Measurements from ENCODE around the gene CCNG2.

Gene CCNG2

DNA sequence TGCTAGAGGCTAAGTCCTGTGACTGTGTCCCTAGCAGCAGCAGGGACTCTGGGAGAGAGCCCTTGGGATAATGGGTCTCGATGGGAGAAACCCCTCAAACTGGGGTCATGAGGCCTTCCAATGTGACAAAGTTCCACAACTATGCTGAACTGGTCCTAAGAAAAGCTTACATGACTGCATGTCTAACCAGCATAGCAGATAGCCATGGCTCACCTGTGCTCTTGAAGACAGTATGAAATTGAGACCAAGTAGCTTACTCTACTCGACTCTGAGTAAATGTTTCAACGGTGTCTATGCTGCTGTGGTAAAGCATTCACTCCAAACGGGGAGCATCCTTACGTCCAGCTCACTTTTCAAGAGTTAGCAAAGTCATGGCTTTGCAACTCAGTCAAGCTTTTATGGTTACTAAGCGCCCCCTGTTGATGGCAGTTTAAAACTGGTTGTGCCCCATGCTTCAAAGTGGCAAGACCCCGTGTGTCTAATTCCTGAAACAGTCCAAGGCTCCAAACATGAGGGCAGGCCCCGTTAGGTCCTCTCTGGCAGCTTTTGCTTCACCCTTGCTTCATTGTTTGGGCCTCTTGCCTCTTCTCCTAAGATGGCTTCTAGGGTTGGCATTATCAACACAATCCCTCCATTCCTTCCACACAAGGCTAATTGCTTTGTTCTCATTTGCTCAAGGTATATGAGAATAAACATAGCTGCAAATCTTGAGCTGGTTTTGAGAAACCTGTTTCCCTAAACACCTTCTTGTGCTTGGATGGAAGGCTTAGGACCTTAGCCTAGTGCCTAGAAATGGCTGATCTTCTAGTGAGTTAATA, 46.6 kb downstream of the CCNG2 start:
- peak; percentile 40 for DNase-seq (ENCODE audit: low read depth, low spot score)

DNA sequence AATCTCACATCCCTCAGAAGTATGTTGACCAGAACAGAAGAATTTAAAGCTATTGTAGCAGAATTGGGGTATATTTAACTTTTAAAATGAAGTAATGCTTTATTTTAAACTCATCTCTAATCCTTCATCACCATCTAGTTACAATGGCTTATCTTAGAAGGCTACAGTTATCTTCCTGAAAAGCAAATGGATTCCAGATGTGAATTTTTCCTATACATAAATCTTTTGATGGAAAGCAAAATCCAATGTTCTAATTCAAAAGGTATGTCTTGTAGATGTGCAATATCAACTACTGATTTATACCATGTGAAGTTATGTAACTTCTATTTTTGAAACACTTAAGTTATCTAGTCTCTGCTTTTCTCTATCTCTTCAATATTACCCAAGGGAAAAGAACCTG, 47.6 kb downstream of the CCNG2 start:
- no peak for DNase-seq (ENCODE audit: low read depth, low spot score)

DNA sequence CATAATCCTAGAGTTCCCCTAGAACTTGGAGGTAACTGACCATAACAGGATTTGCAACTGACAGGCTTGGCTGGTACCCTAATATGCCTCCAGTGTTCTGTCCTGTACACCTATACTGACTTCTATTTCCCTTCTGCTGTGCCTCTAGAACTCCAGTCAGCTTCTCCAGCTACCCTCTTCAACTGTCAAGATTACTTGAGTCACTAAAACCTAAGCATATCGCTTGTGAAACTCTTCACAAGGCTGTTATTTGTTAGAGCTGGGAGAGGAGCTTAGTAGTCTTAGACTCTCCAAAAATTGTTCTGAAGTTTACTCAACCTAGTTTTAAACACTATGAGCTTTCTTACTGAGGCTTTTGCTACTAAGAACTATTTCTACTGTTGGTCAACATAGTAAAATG, 52.0 kb downstream of the CCNG2 start:
- DNase-seq (ENCODE audit: low read depth, low spot score), result no peak

DNA sequence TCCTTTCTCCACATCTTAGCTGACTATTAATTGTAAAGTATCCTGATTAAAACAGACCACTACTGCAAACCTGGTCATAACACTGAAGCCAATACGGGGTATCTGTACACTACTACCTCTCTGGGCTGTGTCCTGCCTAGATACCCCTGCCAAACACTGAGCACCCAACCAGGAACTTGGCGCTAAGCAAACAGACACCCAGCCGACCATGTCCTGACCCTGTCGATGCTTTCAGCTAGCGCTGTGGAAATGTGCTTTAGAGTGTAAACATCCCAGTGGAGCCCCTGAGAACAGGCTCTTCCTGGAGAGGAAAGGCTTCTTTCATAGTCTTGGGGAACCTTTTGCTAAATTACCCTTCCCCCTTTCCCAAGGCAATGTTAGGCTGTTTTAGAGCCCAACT, 52.9 kb downstream of the CCNG2 start:
- DNase-seq (ENCODE audit: low read depth, low spot score), result no peak

DNA sequence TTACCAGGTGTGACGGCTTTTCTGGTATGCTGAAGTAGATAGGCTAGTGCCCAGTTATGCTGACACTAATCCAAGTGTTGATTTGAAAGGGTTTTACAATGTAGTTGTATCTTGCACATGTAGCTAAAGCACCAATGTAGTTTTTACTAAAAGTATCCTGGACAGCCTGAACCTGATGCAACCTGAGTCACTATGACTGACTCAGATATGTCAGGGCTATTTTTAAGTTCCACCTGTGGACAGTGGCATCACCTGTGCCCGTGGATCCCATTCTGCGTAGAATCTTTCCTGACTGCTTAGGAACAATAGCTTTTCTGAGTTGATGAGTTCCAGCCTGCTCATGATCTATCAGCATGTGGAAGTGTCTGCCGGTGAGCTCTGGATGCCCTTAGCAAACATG, 58.1 kb downstream of the CCNG2 start:
- DNase-seq (ENCODE audit: low read depth, low spot score), result no peak

DNA sequence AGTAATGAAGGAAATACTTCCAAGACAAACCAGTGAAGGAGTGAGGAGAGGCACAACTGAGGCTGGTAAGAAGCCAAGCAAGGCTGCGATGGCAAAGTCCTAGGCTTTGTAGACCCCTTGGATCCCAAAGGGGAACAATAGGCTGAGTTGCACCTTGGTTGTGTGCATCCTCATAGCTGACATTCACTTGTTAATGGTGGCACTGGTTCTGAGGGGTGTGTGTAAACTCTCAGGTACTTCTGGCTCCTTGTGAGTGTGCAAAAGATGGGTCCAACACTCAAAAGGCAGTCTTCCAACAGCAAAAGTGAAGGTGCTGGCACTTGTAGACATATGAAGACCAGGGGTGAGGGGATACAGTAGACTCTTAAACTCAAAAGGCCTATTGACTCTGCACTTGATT, 60.5 kb downstream of the CCNG2 start:
- no peak for DNase-seq (ENCODE audit: low read depth, low spot score)

DNA sequence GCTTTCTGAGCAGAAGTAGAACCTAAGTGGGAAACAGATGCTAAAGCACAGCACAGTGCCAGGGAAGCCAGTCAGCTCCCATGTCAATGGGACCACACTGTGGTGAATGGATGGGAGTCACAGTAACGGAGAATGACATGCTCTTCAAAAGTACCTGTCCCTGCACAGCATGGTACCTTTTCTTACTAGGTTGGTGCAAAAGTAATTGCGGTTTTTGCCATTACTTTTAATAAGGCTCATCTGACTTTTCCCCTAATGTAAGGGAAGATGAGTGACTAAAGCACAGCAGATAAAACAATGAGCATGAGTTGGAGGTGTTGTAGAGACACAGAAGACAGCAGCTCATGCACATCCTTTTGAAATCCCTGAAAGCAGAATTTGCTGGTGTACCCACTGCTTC, 62.3 kb downstream of the CCNG2 start:
- DNase-seq (ENCODE audit: low read depth, low spot score), result no peak

Measured in iPS DF 19.7 (cell line).